ENCODE measurements around the gene UMAD1.

Gene UMAD1

DNA sequence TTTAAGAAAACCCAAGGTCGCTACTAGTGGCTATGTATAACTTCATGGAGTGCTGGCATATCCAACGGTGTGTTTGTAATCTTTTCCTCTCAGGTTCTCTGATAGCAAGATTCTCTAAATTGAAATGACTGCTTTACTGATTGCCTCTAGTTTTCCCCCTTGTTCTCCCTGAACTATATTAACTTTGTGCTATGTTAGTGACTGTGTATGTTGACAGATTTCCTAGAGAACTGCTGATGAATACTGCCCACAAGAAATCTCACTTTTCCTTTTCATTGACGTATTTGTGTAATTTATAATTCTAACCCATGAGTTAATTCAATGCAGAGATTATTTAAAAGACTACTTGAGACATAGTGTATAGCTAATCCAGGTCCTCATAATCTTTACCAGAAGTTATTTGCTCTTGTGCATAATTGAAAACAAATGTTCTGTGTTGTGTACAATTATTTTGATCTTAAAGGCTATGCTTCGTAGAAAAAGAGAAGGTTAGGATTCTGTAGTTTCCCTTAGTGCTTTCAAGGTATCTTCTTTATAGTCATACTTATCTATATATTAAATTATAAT is 257.5 kb downstream of the UMAD1 start:
- TF ChIP-seq POLR2AphosphoS5 (IDR thresholded peaks at IDR 0.05; ENCODE audit: low read depth, low read length) (no peak), TAF1 (IDR thresholded peaks at IDR 0.05; ENCODE audit: borderline replicate concordance, insufficient read depth, low read length) (no peak), FOXP2 (optimal IDR thresholded peaks at IDR 0.05; ENCODE audit: borderline replicate concordance, extremely low read depth, extremely low read length, insufficient read depth) (no peak), SIN3A (IDR thresholded peaks at IDR 0.05; ENCODE audit: borderline replicate concordance, insufficient read depth, low read length) (no peak)
- TF ChIP-seq, protein P1, sequence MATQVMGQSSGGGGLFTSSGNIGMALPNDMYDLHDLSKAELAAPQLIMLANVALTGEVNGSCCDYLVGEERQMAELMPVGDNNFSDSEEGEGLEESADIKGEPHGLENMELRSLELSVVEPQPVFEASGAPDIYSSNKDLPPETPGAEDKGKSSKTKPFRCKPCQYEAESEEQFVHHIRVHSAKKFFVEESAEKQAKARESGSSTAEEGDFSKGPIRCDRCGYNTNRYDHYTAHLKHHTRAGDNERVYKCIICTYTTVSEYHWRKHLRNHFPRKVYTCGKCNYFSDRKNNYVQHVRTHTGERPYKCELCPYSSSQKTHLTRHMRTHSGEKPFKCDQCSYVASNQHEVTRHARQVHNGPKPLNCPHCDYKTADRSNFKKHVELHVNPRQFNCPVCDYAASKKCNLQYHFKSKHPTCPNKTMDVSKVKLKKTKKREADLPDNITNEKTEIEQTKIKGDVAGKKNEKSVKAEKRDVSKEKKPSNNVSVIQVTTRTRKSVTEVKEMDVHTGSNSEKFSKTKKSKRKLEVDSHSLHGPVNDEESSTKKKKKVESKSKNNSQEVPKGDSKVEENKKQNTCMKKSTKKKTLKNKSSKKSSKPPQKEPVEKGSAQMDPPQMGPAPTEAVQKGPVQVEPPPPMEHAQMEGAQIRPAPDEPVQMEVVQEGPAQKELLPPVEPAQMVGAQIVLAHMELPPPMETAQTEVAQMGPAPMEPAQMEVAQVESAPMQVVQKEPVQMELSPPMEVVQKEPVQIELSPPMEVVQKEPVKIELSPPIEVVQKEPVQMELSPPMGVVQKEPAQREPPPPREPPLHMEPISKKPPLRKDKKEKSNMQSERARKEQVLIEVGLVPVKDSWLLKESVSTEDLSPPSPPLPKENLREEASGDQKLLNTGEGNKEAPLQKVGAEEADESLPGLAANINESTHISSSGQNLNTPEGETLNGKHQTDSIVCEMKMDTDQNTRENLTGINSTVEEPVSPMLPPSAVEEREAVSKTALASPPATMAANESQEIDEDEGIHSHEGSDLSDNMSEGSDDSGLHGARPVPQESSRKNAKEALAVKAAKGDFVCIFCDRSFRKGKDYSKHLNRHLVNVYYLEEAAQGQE (IDR thresholded peaks at IDR 0.05; ENCODE audit: insufficient read depth in 1 of 2, low read depth in 2 of 2, low read length in 2 of 2) = no peak

DNA sequence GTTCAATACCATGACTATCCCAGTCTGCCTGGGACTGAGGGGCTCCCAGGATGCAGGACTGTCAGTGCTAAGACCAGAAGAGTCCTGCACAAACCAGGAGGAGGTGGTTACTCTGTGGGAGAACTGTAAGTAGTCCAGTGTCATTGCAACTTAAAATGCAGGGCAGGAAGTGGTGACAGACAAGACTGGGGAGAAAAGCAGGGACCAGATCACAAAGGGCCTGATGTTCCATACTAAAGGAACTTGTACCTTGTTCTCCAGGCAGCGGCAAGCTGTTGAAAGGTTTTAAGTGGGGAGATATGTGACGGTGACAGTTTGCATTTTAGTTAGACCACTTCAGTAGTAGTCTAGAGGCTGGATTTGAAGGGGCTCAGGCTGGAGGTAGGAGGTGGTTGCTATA is 262.3 kb downstream of the UMAD1 start:
- TF ChIP-seq TAF1 (IDR thresholded peaks at IDR 0.05; ENCODE audit: borderline replicate concordance, insufficient read depth, low read length) = no peak
- TF ChIP-seq, protein P1 (IDR thresholded peaks at IDR 0.05; ENCODE audit: insufficient read depth in 1 of 2, low read depth in 2 of 2, low read length in 2 of 2) = no peak
- TF ChIP-seq SIN3A (IDR thresholded peaks at IDR 0.05; ENCODE audit: borderline replicate concordance, insufficient read depth, low read length) = no peak
- no peak for TF ChIP-seq FOXP2 (optimal IDR thresholded peaks at IDR 0.05; ENCODE audit: borderline replicate concordance, extremely low read depth, extremely low read length, insufficient read depth)
- no peak for TF ChIP-seq POLR2AphosphoS5 (IDR thresholded peaks at IDR 0.05; ENCODE audit: low read depth, low read length)

DNA sequence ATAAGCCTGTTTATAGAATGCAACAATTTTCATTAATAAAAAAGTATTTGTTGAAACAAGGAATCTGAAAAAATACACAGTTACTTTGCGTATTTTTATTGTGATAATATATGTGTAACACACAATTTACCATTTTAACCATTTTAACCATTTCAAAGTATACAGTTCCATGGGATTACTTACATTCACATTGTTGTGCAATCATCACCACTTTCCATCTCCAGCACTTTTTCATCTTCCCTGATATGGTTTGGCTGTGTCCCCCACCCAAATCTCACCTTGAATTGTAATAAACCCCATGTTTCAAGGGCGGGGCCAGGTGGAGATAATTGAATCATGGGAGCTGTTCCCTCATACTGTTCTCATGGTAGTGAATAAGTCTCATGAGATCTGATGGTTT is 266.8 kb downstream of the UMAD1 start:
- TF ChIP-seq, protein P1 (IDR thresholded peaks at IDR 0.05; ENCODE audit: insufficient read depth in 1 of 2, low read depth in 2 of 2, low read length in 2 of 2) = no peak
- TF ChIP-seq TAF1 (IDR thresholded peaks at IDR 0.05; ENCODE audit: borderline replicate concordance, insufficient read depth, low read length) = no peak
- no peak for TF ChIP-seq POLR2AphosphoS5 (IDR thresholded peaks at IDR 0.05; ENCODE audit: low read depth, low read length)
- TF ChIP-seq FOXP2 (optimal IDR thresholded peaks at IDR 0.05; ENCODE audit: borderline replicate concordance, extremely low read depth, extremely low read length, insufficient read depth) = no peak
- no peak for TF ChIP-seq SIN3A (IDR thresholded peaks at IDR 0.05; ENCODE audit: borderline replicate concordance, insufficient read depth, low read length)

DNA sequence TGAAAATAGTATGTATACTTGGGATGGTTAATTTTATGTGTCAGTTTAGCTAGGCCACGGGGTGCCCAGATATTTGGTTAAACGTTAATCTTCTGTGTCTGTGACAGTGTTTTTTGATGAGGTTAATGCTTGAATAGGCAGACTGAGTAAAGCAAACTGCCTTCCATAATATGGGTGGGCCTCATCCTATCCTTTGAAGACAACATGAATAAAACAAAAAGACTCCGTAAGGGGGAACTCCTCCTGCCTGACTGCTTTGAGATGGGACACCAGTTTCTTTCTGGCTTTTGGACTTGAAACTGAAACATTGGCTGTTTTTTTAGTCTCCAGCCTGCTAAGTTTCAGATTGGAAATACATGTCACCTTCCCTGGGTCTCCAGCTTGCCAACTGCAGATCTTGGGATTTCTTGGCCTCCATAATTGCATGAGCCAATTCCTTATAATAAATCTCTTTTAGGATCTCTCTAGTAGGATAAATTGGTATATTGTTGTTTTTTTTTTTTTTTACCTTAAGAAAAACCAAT is 268.1 kb downstream of the UMAD1 start:
- TF ChIP-seq SIN3A (IDR thresholded peaks at IDR 0.05; ENCODE audit: borderline replicate concordance, insufficient read depth, low read length) (no peak), POLR2AphosphoS5 (IDR thresholded peaks at IDR 0.05; ENCODE audit: low read depth, low read length) (no peak), TAF1 (IDR thresholded peaks at IDR 0.05; ENCODE audit: borderline replicate concordance, insufficient read depth, low read length) (no peak), FOXP2 (optimal IDR thresholded peaks at IDR 0.05; ENCODE audit: borderline replicate concordance, extremely low read depth, extremely low read length, insufficient read depth) (no peak)
- TF ChIP-seq, protein P1 (IDR thresholded peaks at IDR 0.05; ENCODE audit: insufficient read depth in 1 of 2, low read depth in 2 of 2, low read length in 2 of 2) = no peak
